A172 (cell line): ENCODE data around the gene DPT. TPM values are rescaled to one million over a fixed set of nuclear protein-coding genes. Genes with fewer than 3 reads are reported as not detected.

Experiments used
- DNase-seq: peaks from one replicate; pipeline ENCODE4 v3.0.0-alpha.2; 2015; ENCODE audit warnings: low spot score
- total RNA-seq: library from RNA; depleted of rRNA; stranded (reverse); fragments of >200 nt; shearing (Covaris generic); gene quantifications from 2 replicates; pipeline ENCODE4 v1.2.3, GENCODE V29; 2014

Gene DPT
- total RNA-seq, 1 experiment from 2014 or later: not detected

DNA sequence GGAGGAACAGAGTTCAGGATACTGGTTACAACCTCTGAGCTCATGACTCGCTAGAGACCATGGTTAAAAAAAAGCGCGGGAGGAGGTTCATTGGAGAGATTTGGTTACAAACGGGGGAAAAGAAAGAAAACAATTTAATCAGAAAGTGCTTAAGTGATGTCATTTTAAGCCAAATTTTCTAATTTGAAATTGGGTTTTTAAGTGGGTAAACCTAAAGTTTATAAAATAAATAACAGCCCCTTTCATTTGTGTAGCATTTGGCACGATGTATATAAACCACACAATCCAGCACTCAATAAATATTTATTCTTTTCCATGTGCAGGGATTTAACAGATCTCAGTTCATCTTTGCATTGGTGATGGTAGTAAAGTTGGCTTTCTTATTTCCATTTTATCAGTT lies 7.0 kb upstream of the DPT start:
- no peak for DNase-seq

DNA sequence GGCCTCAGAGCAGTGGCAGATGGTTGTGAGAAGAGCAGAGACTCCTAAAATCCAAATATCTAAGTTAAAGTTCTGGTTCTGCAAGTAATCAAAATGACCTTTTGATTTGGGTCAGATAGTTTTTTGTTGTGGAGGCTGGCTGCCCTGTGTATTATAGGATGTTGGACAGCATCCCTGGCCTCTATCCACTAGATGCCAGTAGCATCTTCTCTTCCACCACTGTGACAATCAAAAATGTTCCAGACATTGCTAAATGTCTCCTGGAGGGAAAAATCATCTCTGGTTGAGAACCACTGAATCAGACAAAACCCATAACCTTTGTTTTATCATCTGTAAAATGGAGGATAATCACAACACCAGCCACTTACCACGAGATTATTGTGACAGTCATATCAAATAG lies 5.9 kb upstream of the DPT start:
- DNase-seq: no peak

DNA sequence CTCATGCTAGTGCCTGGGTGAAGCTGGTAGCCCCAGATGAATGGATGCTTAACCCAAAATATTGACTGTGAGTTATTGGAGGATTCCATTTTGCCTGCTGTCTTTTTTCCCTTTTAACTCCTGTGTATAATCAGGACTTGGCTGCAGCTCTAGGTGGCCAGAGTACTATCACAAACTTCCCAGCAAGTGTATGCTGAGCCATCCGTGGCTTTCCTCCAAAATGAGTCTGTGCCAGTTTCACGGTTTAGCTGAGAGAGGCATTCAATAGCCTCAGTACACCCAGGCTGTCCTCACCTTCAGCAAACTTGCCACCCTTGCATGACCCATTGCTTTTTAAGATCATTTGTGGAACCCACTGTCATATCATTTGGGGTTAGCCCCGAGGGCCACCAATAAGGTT lies 5.3 kb upstream of the DPT start:
- DNase-seq: no peak

DNA sequence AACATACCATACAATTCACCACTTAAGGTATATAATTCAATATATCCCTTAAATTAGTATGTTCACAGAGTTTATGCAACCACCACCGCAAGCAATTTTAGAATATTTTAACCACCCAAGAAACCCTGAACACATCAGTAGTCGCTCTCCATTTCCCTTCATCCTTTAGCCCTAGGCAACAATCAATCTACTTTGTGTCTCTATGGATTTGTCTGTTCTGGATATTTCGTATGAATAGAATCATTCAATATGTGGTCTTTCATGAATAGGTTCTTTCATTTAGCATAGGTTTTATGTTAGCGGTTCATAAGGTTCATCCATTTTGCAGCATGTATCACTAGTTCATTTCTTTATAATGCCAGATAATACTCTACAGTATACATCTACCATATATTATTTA lies 4.2 kb upstream of the DPT start:
- no peak for DNase-seq

DNA sequence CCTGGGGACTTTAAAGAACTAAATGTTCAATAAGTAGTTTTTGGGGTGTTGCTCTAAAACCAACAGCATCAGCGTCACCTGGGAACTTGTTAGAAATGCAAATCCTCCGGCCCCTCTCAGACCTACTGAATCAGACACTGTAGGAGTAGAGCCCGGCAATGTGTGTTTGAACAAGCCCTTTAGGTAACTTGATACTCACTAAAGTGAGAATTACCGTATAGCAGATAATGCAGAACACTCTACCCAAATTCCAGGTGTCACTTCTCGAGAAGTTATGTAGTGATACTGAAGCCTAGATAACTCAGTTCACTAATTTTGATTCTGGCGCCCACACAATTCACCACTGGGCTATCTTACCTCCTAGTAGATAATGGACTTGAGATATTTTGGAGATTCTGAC lies 3.7 kb upstream of the DPT start:
- DNase-seq: no peak

DNA sequence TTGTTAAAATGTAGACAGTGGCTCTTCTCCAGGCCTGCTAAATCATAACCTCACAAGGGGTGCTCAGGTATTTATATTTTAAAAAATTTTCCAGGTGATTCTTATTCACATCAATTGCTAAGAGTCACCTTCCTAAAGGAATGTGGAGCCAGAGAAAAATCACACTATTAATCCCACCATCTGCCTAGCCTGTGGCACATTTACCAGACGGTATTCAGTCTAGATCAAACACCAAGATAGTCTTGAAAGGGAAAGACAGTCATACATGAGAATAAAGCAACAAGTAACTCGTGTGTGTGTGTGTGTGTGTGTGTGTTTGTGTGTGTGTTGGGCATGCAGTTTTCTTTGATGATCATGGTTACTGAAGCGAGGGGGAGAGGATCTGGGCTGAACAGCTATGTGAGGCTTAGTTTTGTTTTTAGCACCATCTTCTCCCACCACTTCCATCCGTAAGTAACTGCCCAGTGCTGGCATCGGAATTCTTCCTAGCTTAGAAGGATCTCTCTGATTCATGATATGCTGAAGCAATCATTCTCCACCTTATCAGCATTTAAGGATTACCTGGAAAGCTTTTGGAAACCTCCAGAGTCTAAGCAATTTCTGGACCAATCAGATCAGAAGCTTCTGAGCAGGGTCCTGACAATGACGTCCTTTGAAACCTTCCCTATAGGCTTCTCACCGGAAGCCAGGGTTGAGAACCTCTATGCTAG lies 2.4 kb upstream of the DPT start:
- DNase-seq: no peak

DNA sequence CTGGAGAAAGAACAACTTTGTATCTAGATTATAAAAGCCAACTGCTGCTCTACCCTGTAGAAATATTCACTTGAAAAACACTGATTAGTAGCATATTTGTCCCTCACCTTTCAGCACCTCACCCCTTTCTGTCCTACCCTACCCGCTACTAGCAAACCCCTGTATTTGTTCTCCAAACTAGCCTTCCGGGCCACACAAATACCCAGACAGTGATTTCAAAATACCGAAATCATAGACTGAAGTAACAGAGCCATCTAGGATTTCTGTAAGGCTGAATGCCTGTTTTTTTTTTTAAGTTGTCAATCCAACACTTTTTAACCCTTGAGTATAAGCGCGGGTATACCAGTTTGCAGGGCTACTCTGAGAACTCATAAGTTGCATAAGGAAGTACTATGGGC lies 398 bp upstream of the DPT start:
- no peak for DNase-seq

DNA sequence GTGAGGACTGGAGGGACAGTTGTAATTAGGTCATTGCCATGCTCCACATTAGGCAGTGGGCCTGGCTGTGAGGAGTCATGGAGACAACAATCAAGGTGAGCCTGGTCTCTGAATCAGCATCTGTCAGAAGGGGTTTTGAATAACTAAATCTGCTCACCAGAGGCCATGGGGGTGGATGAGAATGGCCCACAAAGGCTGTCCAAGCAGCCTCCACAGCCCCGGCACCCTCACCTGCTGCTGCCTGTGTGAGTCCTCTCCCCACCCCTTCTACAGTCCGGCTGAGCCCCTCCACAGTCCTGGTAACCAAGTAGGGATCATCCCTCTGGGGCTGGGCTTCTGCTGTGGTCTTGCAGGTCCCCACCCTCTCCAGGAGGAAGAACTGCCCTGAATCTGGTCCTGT lies 2.3 kb downstream of the DPT start:
- no peak for DNase-seq

DNA sequence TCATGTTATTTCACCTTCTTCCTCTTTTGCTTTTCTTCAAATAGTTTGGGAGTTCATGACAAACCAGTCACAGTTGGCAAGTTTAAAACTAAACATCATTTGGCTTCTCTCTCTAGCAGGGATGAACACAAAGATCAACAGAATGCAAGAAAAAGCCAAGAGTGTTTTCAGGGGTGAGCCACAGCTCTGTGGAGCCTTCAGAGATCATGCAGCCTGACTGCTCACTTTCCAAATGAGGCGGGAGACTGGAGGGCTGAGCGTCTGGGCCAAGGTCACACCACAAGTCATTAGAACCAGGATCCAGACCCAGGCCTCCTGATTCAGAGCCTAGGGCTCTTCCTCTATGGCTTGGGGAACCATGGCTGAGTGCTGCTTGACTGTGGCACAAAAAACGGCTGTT lies 2.7 kb downstream of the DPT start:
- no peak for DNase-seq

DNA sequence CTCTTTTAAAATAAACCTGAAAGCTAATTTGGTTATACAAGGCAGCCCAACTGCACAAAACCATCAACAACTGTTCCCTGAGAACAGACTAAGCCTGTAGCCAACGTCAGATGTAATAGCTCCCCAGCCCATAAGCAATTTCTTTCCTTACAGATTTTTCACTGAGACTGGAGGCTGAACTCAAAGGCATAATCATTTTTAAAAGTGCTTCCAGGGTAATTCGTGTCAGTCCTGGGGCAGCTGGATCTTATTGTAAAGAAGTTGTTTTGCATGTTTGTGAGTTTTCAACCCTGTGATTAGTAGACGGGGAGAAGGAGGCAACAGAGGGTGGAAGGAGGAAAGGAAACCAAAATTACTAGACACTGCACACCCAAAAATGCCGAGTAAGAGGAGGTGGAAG lies 3.2 kb downstream of the DPT start:
- no peak for DNase-seq

DNA sequence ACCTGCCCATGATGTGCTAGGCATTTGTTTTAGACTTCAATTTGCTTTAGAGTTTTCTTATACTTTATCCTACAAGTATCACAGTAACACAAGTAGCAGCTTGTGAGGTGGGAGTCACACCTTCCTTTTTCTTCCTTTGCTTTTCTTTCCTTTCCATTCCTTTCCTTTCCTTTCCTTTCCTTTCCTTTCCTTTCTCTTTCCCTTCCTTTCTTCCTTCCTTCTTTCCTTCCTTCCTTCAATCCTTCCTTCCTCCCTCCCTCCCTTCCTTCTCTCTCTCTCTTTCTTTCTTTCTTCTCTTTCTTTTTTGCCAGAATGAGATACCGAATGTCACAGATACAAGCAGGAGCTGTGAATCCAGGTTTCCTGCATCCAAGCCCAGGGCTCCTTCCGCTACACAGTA lies 3.9 kb downstream of the DPT start:
- DNase-seq: no peak

DNA sequence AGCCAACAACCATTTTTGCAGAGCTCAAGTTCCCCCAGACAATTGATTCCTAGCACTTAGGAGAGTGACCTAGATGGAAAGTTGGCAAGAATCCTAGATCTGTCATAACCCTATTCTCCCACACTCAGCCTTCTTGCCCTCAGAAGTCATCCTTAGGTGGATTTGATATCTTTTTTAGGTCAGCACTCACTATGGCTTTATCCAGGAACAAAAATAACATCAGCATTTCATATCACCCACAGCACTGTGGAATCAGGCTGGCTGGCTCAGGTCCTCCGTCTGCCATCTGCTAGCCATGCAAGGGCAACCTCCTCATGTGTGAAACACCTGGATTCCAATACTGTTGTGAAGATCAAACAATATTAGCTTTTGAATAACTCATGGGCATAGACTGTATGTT lies 6.0 kb downstream of the DPT start:
- DNase-seq: no peak

DNA sequence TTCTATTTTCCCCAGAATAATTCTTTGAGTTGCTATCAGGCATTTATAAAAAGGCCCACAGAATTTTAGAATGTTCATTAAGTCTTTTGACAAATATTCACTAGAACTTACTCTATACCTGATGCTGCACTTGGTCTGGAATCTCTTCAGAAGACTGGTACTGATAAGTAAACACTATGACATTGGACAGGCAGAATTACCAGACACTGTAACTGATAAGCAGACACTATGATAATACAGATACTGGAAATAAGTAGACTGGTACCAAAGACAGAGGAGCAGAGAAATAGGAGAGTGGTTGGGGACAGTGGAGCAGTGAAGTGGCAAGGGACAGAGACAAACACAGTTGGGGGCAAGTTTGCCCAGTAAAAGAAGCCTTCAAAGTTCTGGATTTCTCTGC lies 8.2 kb downstream of the DPT start:
- DNase-seq: no peak

DNA sequence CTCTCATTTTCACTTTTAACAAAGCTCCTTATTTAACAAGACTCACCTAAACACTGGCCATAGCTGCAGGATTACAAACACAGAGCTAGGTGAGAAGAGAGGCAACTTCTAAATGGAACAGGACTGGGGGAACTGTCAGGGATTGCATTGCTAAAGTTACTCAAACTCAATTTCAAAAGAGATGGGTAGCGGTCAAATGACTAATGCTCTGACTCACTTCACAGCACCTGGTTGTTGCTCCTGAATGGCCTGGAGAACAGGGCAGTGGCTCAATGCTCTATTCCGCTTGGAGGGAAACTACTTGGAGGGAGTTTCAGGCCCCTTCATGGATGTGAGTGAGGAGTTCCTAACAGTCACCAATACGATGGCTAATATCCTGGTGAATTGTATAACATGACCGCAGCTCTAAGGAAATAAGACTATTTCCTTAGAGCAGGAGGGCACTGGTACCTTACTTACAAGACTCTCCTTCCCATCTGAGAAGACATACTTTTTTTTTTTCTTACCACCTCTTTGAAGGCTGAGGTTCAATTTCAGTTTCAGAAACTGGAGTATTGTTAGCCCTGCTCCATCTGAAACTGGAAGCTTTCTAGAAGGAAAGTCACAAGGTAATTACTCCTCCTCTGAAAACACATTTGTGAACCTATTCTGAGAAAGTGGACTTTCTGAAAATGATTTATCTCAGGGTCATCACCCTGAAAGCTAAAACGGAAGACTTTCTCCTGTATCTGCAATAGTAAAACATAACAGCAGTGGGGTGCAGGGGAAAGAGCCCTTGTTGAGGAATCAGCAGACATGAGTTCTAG lies 9.5 kb downstream of the DPT start:
- peak; percentile 83 for DNase-seq

DNA sequence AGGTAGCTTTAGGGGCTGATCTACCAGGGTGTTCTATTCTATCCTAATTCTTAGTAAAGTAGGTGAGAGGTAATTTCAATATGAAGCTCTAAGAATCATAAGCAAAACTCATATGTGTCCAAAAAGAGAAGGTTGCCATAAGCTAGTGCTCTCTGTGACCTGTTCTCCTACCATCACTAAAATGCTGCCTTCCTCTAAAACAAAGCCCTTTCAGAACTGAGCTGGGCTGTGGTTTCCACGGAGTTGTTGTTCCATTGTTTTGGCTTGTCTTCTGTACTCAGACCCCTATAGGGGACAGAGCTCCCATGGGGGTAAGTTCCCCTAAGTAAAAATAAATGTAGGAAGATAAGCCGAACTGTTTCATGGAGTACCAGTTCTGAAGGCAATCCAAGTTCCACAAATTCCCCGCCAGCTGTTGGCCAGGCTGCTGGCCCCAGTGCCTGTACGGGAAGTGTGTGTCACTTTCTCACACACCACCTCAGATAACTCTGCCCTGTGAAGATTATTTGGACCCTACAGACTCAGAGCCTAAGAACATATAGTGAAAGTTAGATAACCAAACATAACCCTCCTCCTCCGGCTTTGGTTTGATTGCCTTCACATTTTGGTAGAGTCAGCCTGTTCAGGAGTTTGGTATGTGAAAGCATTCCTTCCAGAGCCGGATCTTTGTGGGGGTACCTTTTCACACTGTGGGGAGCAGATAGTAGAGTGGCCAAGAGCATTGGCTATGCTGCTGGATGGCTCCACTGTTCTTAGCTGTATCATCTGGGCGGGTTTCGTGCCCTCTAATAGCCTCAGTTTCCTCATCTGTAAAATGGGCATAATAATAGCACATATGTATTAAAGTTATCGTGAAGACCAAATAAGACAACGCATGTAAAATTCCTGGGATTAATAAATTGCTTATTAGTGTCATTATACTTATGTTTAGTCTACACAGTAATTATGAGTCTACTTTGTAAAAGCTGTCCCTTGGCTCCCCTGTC lies 10.8 kb downstream of the DPT start:
- DNase-seq: no peak

DNA sequence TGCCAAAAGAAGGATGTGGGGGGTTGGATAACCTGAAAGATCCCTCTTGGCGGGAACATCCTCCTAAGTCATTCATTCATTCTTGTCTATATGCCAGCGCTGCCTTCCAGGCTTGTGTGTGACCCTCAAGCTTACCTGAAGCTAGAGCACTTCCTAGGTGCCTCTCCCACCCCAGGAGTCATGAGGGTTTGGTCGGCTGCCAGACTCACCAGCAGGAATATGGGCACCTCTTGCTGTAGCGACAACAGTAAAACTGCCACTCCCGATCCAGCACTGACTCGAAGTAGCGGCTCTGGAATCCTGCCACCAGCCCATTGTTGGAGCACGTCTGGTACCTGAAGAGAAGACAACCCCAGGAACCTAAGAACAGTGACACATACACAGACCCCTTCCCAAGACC lies 15.0 kb downstream of the DPT start:
- DNase-seq: no peak

DNA sequence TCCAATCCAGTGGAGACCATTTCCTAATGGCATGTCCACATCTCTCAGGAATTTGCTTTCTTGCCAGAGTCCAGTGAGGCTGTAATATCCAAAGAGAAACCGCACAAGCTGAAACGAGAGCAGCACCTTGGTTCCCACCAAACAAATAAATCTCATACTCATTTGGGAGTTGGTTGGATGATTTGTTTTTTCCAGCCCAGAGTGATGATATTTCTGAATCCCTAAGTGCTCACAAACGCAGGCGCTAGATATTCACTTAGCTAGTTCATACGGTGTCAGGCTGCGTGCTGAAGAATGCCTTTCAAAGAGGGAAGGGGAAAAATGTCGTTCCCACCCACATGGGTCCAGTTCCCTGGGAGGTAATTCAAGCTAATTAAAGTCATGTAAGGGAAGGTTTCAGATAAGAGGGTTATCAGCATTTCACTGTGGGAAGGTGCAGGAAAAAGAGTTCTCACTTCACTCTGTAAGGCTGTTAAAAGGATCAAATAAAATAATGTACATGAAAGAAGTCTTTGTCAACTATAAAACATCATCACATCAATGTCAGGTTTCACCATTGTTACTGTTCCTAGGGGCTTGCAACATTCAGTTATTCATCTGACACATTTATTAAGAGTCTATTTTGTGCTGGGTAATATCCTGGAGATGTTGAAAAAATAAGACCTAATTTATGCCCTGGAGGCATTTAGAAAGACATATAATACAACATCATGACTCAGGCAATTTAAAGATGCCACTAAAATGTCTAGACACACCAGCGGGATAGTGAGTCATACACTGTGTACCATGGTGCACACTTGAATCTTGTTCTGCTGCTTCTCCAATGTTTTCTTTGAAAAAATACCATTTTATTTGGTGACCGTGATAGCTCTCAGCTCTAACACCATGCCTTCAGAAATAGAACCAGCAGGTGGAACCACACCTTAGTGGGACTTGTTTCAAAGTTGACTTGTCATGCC lies 19.3 kb downstream of the DPT start:
- DNase-seq: peak; percentile 98

DNA sequence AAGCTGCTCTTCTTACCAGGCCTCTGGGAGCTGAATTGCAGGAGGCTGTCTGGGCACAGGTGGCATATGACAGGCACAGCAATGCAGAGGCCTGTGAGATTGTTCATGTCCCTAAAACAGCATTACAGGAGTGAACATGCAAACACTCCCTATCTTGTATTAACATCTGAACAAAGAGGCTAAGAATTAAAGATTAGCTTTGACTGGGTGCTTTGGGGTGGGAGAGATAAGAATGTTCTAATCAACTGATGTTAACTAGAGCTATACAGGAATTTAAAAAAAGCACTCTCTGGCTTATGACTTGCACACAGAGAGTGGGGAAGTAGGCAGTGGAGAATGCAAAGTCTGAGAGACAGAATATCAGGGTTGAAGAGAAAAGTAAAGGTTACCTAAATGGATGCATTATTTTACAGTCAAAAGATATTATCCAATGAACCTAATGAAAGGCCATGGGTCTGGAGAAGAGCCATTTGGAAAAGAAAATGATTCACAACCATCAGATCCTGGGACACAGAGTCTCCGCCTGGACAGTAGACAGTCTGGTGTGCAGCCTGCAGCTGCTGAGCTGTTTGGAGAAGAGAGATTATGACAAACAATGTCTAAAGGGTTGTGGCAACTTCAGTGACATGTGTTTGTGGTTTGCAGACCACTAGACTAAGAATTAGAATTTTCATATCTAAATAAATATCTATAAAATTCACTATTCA lies 20.2 kb downstream of the DPT start:
- DNase-seq: no peak

DNA sequence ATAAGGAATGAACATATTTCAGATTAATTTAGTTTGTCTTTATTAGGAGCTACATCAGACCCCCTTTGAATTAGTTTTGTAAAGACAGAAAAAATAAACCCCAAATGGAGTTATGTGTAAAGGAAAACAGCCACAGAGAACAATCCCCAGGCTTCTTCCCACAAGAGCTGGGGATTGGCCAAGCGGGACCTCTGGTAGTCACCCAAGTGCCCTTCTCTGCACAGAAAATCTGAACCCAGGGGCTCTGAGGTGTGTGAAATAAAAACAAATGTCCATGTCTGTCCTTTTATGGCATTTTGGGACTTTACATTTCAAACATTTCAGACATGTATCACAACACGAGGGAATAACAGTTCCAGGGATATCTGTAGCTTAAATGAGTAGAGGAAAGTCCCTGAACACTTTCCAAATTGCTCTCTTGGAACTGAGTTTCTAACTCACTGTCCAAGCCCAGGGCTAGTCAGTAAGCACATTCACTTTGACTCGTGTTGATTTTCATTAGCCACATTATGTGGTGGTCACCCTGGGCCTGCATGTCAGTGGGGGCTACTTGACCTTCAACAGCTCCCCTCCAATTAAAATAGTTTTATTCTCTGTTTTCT lies 22.5 kb downstream of the DPT start:
- DNase-seq: no peak
